Measurements from ENCODE around the gene MVB12A.

Gene MVB12A

DNA sequence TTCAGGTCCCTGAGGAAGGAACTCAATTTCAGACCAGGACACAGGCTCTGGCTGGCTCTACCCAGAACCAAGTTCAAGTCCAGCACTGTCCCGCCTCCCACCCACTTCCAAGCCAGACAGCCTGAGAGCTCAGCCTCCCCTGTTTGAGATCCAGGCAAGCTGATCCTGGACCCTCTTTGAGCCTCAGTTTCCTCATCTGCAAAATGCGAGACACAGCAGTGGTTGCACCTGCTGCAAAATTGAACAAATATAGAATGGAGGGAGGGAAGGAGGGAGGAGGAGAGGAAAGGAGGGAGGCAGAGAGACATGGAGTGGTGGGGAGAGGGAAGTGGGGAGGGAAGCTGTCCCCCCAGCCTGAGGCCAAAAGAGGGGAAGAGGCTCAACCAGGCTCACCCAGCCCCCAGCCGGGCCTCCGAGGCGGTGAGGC is 27.9 kb downstream of the MVB12A start:
- no peak for DNase-seq

GRCh38 chr19:17448131-17448967 is 28.5 kb downstream of the MVB12A start, which contains the start of gene TMEM221:
TSS of gene TMEM221 (minus strand) at chr19:17448668. CDS start at chr19:17448462, 206 bp downstream.
- DNase-seq, result no peak

GRCh38 chr19:17450264-17451075 is 30.6 kb downstream of the MVB12A start:
- no peak for DNase-seq

GRCh38 chr19:17451820-17452219 is 32.0 kb downstream of the MVB12A start:
- DNase-seq, result no peak

GRCh38 chr19:17454576-17455071 is 34.8 kb downstream of the MVB12A start:
- DNase-seq, result no peak

- DNase-seq, result no peak
Measured at GRCh38 chr19:17455308-17456123, 35.7 kb downstream of the MVB12A start.

GRCh38 chr19:17456127-17456526 is 36.3 kb downstream of the MVB12A start:
- DNase-seq, result no peak

- no peak for DNase-seq
Measured at GRCh38 chr19:17457616-17458015, 37.8 kb downstream of the MVB12A start.

- no peak for DNase-seq
Measured at GRCh38 chr19:17458970-17459369, 39.1 kb downstream of the MVB12A start.

- DNase-seq, result no peak
Measured at GRCh38 chr19:17460372-17461230, 40.8 kb downstream of the MVB12A start, which contains the start of gene NXNL1. TSS of gene NXNL1 (minus strand) at chr19:17460926. CDS start at chr19:17460869, 57 bp downstream.

DNA sequence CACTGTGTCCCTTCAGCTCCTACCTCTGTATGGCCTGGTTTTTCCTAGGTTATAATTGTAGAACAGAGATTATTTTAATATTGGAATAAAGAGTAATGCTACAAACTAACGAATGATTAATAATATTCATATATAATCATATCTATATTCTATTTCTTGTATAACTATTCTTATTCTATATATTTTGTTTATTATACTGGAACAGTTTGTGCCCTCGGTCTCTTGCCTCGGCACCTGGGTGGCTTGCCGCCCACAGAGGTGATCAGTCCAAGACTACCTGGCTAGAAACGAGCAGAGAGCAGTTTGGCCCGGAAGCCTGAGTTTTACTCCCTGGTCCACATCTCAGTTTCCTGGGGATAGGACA is 46.6 kb downstream of the MVB12A start:
- DNase-seq, result no peak

- DNase-seq, result no peak
Measured at GRCh38 chr19:17467471-17468301, 47.8 kb downstream of the MVB12A start.

DNA sequence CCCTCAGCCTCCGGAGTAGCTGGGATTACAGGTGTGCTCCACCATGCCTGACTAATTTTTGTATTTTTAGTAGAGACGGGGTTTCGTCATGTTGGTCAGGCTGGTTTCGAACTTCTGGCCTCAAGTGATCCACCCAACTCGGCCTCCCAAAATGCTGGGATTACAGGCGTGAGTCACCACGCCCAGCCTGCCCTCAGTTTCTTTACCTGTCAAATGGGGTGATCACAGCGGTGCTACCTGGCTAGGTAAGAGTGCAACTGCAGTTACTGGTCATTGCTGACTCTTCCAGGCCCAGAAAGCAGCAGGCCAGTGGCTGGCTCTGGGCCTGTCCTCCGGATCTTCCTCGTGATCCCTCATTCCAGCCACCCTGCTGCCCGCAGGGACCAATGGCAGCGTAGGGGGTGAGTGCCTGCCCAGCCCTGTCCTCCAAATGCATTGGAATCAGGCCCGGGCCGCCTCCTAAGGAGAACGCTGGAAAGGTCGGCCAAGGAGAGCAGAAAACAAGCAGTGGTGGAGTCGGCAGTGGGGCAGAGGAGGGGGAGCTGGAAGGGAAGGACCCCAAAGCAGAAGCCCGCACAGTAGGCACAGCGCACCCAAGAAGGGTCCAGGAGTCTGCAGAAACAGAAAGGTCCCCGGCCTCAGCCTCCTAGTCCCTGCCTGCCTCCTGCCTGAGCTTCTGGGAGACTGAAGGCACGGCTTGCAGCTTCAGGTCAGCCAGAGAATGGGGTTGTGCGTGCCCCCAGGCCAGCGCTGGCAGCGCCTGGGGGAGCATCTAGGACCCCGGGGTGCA is 48.6 kb downstream of the MVB12A start:
- no peak for DNase-seq

DNA sequence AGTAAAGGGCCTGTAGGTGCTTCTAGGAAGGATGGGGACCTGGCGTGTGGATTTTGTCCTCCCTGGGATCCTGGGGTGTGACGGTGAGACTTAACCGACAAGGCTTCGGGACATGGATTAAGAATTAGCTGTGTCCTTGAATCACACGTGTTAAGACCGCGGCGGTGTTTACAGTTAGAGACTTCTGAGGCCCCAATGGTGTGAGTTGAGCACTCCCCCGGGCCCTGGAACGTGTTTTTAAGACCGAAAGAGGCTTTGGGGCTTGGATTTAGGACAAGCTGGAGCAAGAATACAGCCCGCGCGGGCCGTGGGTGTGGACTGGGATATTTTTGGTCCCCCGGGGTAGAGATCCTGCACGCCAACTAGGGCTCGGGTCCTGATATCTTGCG is 49.2 kb downstream of the MVB12A start:
- DNase-seq, result no peak

GRCh38 chr19:17469481-17470067 is 49.7 kb downstream of the MVB12A start:
- peak; percentile 77 to 80 for DNase-seq

GRCh38 chr19:17470068-17470841 is 50.4 kb downstream of the MVB12A start, which contains the start of gene SLC27A1:
TSS of gene SLC27A1 (plus strand) at chr19:17470524. CDS start at chr19:17470541, 17 bp downstream.
- peak; percentile 88 to 92 for DNase-seq

- no peak for DNase-seq
Measured at GRCh38 chr19:17471410-17472125, 51.7 kb downstream of the MVB12A start.

GRCh38 chr19:17473041-17473440 is 53.2 kb downstream of the MVB12A start:
- no peak for DNase-seq
